Neural cell (in vitro differentiated cells): ENCODE results near the gene EPS15. TPM values are rescaled to one million over a fixed set of nuclear protein-coding genes. Genes with fewer than 3 reads are reported as not detected.
"Not testable (repeated sequence)": the region's sequence is repeated elsewhere in the genome, so short reads cannot be mapped to it uniquely, and the experiment has no call there.

Experiments
- H2AFZ ChIP-seq: fragments of 200-600, 300-800 bp; sonication (generic), shearing (Covaris generic); 2 replicates; pipeline ENCODE4 v1.6.0; 2014; ENCODE audit warnings: low read depth, mild to moderate bottlenecking, antibody characterized with exemption, low read length, moderate library complexity
- H3F3A ChIP-seq: fragments of 200-600 bp; shearing (Covaris generic); 2 replicates; pipeline ENCODE4 v1.6.1; 2016; ENCODE audit warnings: mild to moderate bottlenecking, moderate library complexity, mixed read lengths, antibody characterized with exemption, low read length; ENCODE audit not compliant: insufficient read depth, poor library complexity, severe bottlenecking
- H3K27ac ChIP-seq: fragments of 200-600, 300-800 bp; sonication (generic), shearing (Covaris generic); 2 replicates; pipeline ENCODE4 v1.5.1; 2014; ENCODE audit warnings: mild to moderate bottlenecking, low read length, moderate library complexity
- H3K27me3 ChIP-seq: fragments of 300-800, 200-600 bp; sonication (generic), shearing (Covaris generic); 2 replicates; pipeline ENCODE4 v1.6.0; 2014; ENCODE audit warnings: mild to moderate bottlenecking, low read depth, low read length, moderate library complexity; ENCODE audit not compliant: insufficient read depth
- H3K36me3 ChIP-seq: fragments of 300-800, 200-600 bp; sonication (generic), shearing (Covaris generic); 2 replicates; pipeline ENCODE4 v1.5.1; 2014; ENCODE audit warnings: mild to moderate bottlenecking, antibody characterized with exemption, low read length, moderate library complexity; ENCODE audit not compliant: insufficient read depth
- H3K4me2 ChIP-seq: fragments of 300-800, 200-600 bp; sonication (generic), shearing (Covaris generic); 2 replicates; pipeline ENCODE4 v1.6.0; 2014; ENCODE audit warnings: mild to moderate bottlenecking, low read length
- H3K4me3 ChIP-seq: fragments of 300-800, 200-600 bp; sonication (generic), shearing (Covaris generic); 2 replicates; pipeline ENCODE4 v1.5.1; 2014; ENCODE audit warnings: mild to moderate bottlenecking, low read length, moderate library complexity
- H3K79me2 ChIP-seq: fragments of 200-600 bp; shearing (Covaris generic); replicated peaks from 2 replicates; pipeline ENCODE4 v1.6.0; 2014; ENCODE audit warnings: mild to moderate bottlenecking, low read length, moderate library complexity; ENCODE audit not compliant: insufficient read depth
- H3K9ac ChIP-seq: fragments of 300-800, 200-600 bp; sonication (generic), shearing (Covaris generic); 2 replicates; pipeline ENCODE4 v1.6.1; 2016; ENCODE audit warnings: mild to moderate bottlenecking, low read length, mixed read lengths
- H3K9me2 ChIP-seq: fragments of 200-600 bp; shearing (Covaris generic); 2 replicates; pipeline ENCODE4 v1.6.1; 2016; ENCODE audit warnings: mild to moderate bottlenecking, low read length, mixed read lengths; ENCODE audit not compliant: insufficient read depth
- H3K9me3 ChIP-seq: fragments of 200-600, 300-800 bp; sonication (generic), shearing (Covaris generic); 2 replicates; pipeline ENCODE4 v1.6.1; 2016; ENCODE audit warnings: mild to moderate bottlenecking, mixed run types, low read length, moderate library complexity, mixed read lengths
- H4K20me1 ChIP-seq: fragments of 200-600 bp; shearing (Covaris generic); 2 replicates; pipeline ENCODE4 v1.6.1; 2016; ENCODE audit warnings: mild to moderate bottlenecking, mixed run types; ENCODE audit not compliant: insufficient read depth
- EP300 ChIP-seq: fragments of 450-650 bp; conservative IDR thresholded peaks from 2 replicates; pipeline ENCODE4 v1.6.1; 2014; ENCODE audit warnings: antibody characterized with exemption, mild to moderate bottlenecking, moderate library complexity; ENCODE audit not compliant: poor library complexity, severe bottlenecking
- EZH2 ChIP-seq: fragments of 200-600, 300-800 bp; shearing (Covaris generic), sonication (generic); IDR thresholded peaks from 2 replicates; pipeline ENCODE4 v1.6.1; 2014; ENCODE audit warnings: antibody characterized with exemption, low read length, borderline replicate concordance, mild to moderate bottlenecking; ENCODE audit not compliant: insufficient read depth, poor library complexity, severe bottlenecking
- MXI1 ChIP-seq: fragments of 450-650 bp; conservative IDR thresholded peaks from 2 replicates; pipeline ENCODE4 v1.6.1; 2014; ENCODE audit warnings: antibody characterized with exemption, mild to moderate bottlenecking; ENCODE audit not compliant: poor library complexity, severe bottlenecking
- POLR2AphosphoS5 ChIP-seq: IDR thresholded peaks from 2 replicates; pipeline ENCODE4 v1.6.1; 2012
- RAD21 ChIP-seq: fragments of 450-650 bp; conservative IDR thresholded peaks from 2 replicates; pipeline ENCODE4 v1.6.1; 2014; ENCODE audit warnings: antibody characterized with exemption, mild to moderate bottlenecking, moderate library complexity
- SMC3 ChIP-seq: fragments of 450-650 bp; conservative IDR thresholded peaks from 2 replicates; pipeline ENCODE4 v1.6.1; 2014; ENCODE audit warnings: antibody characterized with exemption, mild to moderate bottlenecking, moderate library complexity; ENCODE audit not compliant: poor library complexity
- TAF1 ChIP-seq: IDR thresholded peaks from 2 replicates; pipeline ENCODE4 v1.6.1; 2012; ENCODE audit warnings: low read depth
- polyA plus RNA-seq: library from polyadenylated mRNA; depleted of rRNA; stranded (reverse); fragments of >200 nt; gene quantifications from 2 replicates; pipeline ENCODE4 v1.2.3, GENCODE V29; 2014
- TF ChIP-seq, protein P1 (sequence below): IDR thresholded peaks from 2 replicates; pipeline ENCODE4 v1.6.1; 2012; ENCODE audit warnings: borderline replicate concordance
- TF ChIP-seq, protein P2 (sequence below): fragments of 450-650 bp; IDR thresholded peaks from 2 replicates; pipeline ENCODE4 v1.5.1; 2014; ENCODE audit warnings: antibody characterized with exemption, mild to moderate bottlenecking, moderate library complexity; ENCODE audit not compliant: poor library complexity, severe bottlenecking

Gene EPS15
- polyA plus RNA-seq, 1 donor from 2014 or later = 101 TPM

DNA sequence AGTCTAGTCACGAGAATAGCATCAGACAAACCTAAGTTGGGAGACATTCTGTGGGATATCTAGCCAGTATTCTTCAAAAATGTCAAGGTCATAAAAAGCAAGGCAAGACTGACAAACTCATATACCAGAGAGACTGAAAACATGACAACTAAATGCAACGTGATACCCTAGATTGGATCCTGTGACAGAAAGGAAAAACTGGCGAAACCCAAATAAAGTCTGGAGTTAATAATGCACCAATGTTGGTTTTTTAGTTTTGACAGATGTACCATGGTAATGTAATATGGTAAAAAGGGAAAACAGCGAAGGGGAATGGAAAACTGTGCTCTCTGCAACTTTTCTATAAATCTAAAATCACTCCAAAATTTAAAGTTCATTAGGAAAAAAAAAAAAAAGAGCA, 64.5 kb downstream of the EPS15 start:
- H4K20me1 ChIP-seq = no peaks in the 10 kb centered on the region
- H3K9me2 ChIP-seq = no peaks in the 10 kb centered on the region
- H2AFZ ChIP-seq = no peak overlapping the region
- no peak for TF ChIP-seq EP300
- TF ChIP-seq TAF1 = no peak
- TF ChIP-seq POLR2AphosphoS5 = no peak
- no peak for TF ChIP-seq MXI1
- no peak for TF ChIP-seq SMC3
- no peak for TF ChIP-seq RAD21
- TF ChIP-seq, protein P1, sequence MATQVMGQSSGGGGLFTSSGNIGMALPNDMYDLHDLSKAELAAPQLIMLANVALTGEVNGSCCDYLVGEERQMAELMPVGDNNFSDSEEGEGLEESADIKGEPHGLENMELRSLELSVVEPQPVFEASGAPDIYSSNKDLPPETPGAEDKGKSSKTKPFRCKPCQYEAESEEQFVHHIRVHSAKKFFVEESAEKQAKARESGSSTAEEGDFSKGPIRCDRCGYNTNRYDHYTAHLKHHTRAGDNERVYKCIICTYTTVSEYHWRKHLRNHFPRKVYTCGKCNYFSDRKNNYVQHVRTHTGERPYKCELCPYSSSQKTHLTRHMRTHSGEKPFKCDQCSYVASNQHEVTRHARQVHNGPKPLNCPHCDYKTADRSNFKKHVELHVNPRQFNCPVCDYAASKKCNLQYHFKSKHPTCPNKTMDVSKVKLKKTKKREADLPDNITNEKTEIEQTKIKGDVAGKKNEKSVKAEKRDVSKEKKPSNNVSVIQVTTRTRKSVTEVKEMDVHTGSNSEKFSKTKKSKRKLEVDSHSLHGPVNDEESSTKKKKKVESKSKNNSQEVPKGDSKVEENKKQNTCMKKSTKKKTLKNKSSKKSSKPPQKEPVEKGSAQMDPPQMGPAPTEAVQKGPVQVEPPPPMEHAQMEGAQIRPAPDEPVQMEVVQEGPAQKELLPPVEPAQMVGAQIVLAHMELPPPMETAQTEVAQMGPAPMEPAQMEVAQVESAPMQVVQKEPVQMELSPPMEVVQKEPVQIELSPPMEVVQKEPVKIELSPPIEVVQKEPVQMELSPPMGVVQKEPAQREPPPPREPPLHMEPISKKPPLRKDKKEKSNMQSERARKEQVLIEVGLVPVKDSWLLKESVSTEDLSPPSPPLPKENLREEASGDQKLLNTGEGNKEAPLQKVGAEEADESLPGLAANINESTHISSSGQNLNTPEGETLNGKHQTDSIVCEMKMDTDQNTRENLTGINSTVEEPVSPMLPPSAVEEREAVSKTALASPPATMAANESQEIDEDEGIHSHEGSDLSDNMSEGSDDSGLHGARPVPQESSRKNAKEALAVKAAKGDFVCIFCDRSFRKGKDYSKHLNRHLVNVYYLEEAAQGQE = no peak
- no peak for TF ChIP-seq EZH2
- TF ChIP-seq, protein P2, sequence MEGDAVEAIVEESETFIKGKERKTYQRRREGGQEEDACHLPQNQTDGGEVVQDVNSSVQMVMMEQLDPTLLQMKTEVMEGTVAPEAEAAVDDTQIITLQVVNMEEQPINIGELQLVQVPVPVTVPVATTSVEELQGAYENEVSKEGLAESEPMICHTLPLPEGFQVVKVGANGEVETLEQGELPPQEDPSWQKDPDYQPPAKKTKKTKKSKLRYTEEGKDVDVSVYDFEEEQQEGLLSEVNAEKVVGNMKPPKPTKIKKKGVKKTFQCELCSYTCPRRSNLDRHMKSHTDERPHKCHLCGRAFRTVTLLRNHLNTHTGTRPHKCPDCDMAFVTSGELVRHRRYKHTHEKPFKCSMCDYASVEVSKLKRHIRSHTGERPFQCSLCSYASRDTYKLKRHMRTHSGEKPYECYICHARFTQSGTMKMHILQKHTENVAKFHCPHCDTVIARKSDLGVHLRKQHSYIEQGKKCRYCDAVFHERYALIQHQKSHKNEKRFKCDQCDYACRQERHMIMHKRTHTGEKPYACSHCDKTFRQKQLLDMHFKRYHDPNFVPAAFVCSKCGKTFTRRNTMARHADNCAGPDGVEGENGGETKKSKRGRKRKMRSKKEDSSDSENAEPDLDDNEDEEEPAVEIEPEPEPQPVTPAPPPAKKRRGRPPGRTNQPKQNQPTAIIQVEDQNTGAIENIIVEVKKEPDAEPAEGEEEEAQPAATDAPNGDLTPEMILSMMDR = no peak
- no peak overlapping the region for H3K4me3 ChIP-seq
- H3K27me3 ChIP-seq = no peaks in the 10 kb centered on the region
- no peak overlapping the region for H3K27ac ChIP-seq
- no peaks in the 10 kb centered on the region for H3K36me3 ChIP-seq
- H3F3A ChIP-seq = no peaks in the 10 kb centered on the region
- no peaks in the 10 kb centered on the region for H3K79me2 ChIP-seq
- H3K9ac ChIP-seq = no peak overlapping the region
- no peaks in the 10 kb centered on the region for H3K9me3 ChIP-seq
- no peak overlapping the region for H3K4me2 ChIP-seq

DNA sequence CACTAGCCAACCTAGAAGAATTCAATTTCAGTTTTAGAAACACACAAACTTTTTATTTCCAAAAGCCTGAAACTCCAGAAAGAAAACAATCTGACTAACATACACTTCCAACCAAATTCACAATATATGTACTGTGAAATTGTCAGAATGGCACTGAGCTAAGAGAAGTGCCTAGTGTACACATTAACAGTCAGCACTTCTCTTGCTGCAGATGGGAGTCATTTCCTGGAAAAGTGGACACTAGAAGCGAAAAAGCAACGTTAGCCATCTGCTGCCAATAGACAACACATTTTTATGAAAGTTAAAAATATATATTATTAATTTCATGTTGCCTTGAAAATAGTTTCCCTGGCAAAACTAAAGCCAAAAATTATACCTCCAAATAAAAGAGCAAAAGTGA, 66.1 kb downstream of the EPS15 start:
- no peak overlapping the region for H3K9ac ChIP-seq
- TF ChIP-seq POLR2AphosphoS5 = no peak
- TF ChIP-seq SMC3 = no peak
- TF ChIP-seq EP300 = no peak
- TF ChIP-seq EZH2 = no peak
- no peak for TF ChIP-seq RAD21
- TF ChIP-seq, protein P2 = no peak
- TF ChIP-seq MXI1 = no peak
- TF ChIP-seq, protein P1 = no peak
- TF ChIP-seq TAF1 = no peak
- H3K9me2 ChIP-seq = no peaks in the 10 kb centered on the region
- H3K4me2 ChIP-seq = no peak overlapping the region
- no peaks in the 10 kb centered on the region for H3K79me2 ChIP-seq
- no peak overlapping the region for H2AFZ ChIP-seq
- no peaks in the 10 kb centered on the region for H3K36me3 ChIP-seq
- H3K4me3 ChIP-seq = no peak overlapping the region
- no peaks in the 10 kb centered on the region for H3F3A ChIP-seq
- H3K27ac ChIP-seq = no peak overlapping the region
- H4K20me1 ChIP-seq = no peaks in the 10 kb centered on the region
- no peaks in the 10 kb centered on the region for H3K9me3 ChIP-seq
- H3K27me3 ChIP-seq = no peaks in the 10 kb centered on the region

DNA sequence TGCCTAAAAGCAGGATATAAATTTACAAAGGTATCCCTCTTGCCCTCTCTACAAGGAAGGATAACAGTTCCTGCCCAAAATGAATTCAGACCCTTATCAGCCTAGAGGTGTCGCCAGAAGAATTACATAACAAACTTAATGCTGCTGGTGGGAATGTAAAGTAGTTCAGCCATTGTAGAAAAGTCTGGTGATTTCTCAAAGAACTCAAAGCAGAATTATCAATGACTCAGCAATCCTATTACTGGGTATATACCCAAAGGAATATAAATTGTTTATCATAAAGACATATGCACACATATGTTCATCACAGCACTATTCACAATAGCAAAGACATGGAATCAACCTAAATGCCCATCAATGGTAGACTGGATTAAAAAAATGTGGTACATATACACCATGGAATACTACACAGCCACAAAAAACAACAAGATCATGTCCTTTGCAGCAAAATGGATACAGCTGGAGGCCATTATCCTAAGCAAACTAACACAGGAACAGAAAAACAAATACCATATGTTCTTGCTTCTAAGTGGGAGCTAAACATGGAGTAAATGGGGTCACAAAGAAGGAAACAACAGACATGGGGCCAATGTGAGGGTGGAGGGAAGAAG, 70.1 kb downstream of the EPS15 start:
- not testable (repeated sequence) for H3K9ac ChIP-seq, H2AFZ ChIP-seq, H3K4me3 ChIP-seq, H4K20me1 ChIP-seq, H3K27ac ChIP-seq, H3K36me3 ChIP-seq, H3F3A ChIP-seq, H3K4me2 ChIP-seq, H3K79me2 ChIP-seq, H3K9me3 ChIP-seq, H3K27me3 ChIP-seq, H3K9me2 ChIP-seq
